Testis (tissue), 2 donors: ENCODE data around the gene MFAP5.

Source experiments
- CTCF ChIP-seq, 3 experiments: fragments of 450-650 bp in 2 of 3; fragments of 200-600 bp in 1 of 3; sonication (generic) in 1 of 3; IDR thresholded peaks; one replicate each; pipeline ENCODE4 v1.5.1; 2016 to 2019; ENCODE audit warnings: antibody characterized with exemption in 3 of 3, mild to moderate bottlenecking in 2 of 3, moderate library complexity in 1 of 3
- POLR2A ChIP-seq: fragments of 450-650 bp; IDR thresholded peaks from one replicate; pipeline ENCODE4 v1.6.1; 2017; ENCODE audit warnings: antibody characterized with exemption, mild to moderate bottlenecking, moderate library complexity

DNA sequence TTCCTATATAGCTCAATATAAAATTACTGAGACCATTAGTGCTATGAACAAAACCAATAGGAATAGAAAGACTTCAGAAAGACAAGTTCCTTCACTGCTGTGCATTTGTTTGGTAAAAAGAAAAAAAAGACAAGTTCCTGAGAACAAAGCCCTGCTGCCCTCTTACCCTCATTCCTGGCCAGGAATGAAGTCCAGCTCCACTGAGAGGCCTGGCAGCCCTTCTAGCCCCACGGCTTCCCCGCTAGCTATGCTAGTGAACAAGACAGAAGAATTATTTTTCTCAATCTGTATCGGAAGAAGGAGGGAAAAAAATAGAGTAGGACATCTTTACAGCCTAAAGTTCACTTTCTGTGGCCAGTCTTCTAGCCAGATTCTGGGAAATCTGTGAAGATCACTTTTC, 1.6 kb downstream of the MFAP5 start:
- TF ChIP-seq CTCF (IDR thresholded peaks at IDR 0.05) = no peak
- no peak for TF ChIP-seq POLR2A
